COLO829 (cell line): ENCODE measurements around the gene SMARCA1.
"Not testable (repeated sequence)": the region's sequence is repeated elsewhere in the genome, so short reads cannot be mapped to it uniquely, and the experiment has no call there.

ENCODE experiments used
- DNase-seq: peaks from one replicate; pipeline ENCODE4 v3.0.0; 2012; ENCODE audit warnings: low spot score

SMARCA1 gene, protein sequence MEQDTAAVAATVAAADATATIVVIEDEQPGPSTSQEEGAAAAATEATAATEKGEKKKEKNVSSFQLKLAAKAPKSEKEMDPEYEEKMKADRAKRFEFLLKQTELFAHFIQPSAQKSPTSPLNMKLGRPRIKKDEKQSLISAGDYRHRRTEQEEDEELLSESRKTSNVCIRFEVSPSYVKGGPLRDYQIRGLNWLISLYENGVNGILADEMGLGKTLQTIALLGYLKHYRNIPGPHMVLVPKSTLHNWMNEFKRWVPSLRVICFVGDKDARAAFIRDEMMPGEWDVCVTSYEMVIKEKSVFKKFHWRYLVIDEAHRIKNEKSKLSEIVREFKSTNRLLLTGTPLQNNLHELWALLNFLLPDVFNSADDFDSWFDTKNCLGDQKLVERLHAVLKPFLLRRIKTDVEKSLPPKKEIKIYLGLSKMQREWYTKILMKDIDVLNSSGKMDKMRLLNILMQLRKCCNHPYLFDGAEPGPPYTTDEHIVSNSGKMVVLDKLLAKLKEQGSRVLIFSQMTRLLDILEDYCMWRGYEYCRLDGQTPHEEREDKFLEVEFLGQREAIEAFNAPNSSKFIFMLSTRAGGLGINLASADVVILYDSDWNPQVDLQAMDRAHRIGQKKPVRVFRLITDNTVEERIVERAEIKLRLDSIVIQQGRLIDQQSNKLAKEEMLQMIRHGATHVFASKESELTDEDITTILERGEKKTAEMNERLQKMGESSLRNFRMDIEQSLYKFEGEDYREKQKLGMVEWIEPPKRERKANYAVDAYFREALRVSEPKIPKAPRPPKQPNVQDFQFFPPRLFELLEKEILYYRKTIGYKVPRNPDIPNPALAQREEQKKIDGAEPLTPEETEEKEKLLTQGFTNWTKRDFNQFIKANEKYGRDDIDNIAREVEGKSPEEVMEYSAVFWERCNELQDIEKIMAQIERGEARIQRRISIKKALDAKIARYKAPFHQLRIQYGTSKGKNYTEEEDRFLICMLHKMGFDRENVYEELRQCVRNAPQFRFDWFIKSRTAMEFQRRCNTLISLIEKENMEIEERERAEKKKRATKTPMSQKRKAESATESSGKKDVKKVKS

DNA sequence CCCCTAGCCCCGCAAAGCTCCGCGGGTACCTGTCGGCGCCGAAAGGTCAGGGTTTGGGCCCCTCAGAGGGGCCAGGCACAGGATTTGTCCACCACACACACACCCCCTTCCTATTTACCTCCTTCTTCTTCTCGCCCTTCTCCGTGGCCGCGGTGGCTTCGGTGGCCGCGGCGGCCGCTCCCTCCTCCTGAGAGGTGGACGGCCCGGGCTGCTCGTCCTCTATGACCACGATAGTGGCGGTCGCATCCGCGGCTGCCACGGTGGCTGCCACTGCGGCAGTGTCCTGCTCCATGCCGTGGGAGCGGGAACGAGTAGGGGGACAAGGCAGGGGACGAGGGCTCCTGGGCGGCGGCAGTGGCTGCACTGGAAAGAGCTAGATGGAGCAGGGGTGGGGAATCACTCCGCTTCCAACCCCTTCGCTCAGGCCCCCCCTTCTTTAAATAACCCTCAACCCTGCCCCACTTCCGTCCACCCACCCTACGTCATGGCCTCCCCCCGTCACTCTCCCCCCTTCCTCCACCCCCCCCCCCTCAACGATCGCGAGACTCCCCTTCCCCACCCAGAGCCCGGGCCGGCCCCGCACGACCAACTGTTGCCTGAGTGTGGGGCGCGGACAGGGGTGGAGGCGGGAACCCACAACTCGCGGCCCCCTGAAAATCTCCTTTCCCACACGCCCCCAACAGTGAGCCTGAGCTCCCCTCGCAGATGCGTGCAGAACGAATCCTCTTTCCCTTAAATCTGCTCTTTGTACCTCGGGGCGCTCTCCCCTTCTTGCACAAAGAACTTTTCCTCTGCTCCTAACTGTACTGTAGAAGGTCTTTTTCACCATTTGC is at the start of gene SMARCA1:
TSS of gene SMARCA1 (minus strand) at position 412 of the 833 bp plus-strand sequence. CDS start at position 292, 120 bp downstream.
- no peak for DNase-seq

DNA sequence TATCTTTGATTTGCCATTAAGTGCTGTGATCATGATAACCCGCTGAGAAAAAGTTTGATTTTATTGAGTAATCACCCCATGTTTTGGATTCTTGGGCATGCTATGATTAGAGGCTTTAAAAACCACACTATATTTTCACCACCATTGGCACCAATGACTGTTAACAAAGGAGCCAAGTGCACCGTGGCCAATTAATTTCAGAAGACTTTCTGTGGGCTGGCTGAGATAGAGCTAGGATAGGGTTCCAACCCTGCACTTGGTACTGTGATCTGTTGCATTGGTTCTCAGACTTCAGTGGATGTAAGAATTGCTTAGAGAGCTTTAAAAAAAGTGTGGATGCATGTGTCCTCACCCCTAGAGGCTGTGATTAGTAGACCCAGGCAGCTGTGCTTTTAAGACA is 49.1 kb upstream of the SMARCA1 start:
- no peak for DNase-seq

DNA sequence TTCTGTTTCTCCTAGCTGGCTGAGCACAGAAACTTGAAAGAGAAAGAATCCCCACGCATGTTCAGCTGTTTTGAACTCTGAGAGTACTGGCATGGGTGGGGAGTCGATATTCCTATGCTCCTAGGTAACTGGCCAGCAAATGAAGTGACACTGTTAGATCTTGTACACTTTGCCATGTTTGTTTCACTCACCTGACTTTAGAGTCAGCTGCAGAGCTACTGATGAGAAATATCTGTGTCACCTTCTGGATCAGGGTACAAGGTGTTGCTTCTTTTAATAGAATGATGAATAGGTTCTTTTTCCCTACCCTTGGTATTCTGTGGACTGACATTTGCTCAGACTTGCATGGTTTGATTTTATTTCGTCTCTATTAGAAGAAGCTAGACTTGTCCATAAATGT is 45.1 kb upstream of the SMARCA1 start:
- no peak for DNase-seq

GRCh38 chrX:129566073-129566472 is 42.8 kb upstream of the SMARCA1 start:
- no peak for DNase-seq

DNA sequence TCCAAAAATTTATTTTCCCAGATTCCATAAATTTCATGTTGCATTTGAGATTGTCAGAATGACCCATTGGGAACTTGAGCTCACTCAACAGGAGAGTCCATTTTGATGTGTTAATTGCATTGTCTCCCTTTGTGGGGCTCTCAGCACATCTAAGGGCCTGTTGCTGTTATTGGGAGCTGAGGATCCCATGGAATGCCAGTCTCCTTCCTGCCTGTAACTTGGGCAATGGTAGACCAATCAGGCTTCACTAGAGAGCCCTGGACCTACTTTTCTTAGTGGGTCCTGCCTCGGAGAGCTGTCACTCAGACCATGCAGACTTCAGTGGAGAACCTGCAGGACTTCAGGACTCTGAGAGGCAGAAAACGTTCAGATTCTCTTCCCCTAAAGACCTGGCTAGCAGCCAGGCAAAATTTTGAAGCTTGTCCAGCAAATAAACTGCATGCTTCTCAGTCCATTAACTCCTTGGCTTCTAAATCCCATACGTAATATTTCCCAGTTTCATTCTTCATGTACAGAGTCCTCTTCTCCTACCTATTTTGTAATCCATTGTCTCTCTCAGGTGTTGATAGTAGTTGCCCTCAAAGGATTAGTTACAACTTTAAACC is 41.9 kb upstream of the SMARCA1 start:
- no peak for DNase-seq

- DNase-seq, result not testable (repeated sequence)
These were observed 41.1 kb upstream of the SMARCA1 start for GRCh38 chrX:129564345-129564744.

- no peak for DNase-seq
These were observed 38.2 kb upstream of the SMARCA1 start for GRCh38 chrX:129561453-129561852.

DNA sequence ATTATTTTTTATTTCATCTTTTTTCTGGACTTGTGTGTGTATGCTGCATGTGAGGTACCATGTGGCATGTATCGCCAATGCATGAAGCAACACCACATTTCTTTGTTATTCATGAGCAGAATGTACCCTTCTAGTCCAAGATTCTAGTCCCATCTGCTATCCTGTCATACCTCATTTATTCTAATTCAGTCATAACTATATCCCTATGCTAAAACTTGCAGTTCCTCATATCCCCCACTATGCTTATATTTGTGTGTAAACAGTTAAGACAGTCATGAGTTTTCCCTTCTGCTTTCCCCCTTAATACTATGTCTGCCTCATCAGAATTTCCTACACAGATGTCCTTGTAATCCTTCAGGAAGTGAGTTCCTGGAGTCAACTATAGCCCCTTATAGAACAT is 36.5 kb upstream of the SMARCA1 start:
- DNase-seq, result no peak

- no peak for DNase-seq
These were observed 34.7 kb upstream of the SMARCA1 start for GRCh38 chrX:129557844-129558480.

GRCh38 chrX:129556806-129557315 is 33.6 kb upstream of the SMARCA1 start:
- no peak for DNase-seq

GRCh38 chrX:129554816-129555215 is 31.5 kb upstream of the SMARCA1 start:
- not testable (repeated sequence) for DNase-seq

- no peak for DNase-seq
These were observed 30.5 kb upstream of the SMARCA1 start for GRCh38 chrX:129553619-129554288.

- no peak for DNase-seq
These were observed 25.8 kb upstream of the SMARCA1 start for GRCh38 chrX:129549124-129549523.

DNA sequence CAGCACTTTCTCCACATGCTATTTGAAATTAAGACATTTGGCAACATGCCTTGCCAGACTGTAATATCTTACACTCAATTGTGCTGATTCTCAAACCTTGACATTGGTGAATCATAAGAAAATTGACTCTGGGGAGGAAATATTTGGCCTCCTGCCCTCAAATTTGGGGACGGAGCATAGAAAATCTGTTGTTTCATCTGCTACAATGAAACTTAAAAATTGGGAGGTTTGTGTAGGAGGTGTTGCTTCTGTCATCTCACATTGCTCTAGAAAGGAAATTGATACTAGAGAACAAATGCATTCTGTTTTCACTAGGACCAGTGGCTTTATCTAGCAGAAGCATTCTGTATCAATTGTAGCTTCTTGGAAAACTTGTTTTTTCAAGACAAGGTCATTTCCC is 22.1 kb upstream of the SMARCA1 start:
- no peak for DNase-seq

DNA sequence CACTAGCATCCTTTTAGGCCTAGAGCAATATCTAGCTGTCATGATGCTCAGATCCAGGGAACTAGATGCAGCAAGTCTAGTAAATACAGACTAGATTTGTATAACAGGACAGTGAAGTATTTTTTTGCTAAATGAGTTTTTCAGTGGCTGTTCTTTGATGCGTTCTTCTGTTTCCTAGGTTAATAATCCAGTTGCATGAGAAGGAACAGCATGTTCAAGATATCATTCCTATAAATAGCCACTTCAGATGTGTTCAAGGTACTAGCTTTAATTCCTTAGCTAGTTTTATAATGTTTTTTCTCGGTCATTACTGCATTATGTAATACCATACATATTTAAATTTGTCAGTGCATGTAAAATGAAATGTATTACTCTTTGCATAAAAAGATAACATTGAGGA is 21.5 kb upstream of the SMARCA1 start:
- DNase-seq, result no peak

DNA sequence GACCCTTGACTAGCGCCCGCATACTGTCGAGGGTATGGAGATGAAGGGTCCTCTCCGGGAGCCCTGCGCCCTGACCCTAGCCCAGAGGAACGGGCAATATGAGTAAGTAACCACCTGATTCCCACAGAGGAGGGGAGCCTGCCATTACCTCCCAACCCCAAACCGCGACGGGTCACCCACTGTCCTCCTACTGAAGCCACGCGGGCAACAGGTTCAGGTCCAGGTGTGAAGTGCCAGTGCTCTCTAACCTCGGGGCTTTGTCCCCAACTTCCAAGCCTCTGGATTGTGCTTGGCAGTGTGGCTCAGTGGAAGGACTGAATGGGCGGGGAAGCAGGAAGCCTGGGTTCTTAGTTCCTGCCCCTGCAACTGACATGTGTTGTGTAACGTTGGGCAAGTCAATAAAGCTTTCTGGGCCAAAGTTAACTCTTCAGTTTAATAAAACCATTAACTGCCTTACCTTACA is 17.5 kb upstream of the SMARCA1 start:
- no peak for DNase-seq

DNA sequence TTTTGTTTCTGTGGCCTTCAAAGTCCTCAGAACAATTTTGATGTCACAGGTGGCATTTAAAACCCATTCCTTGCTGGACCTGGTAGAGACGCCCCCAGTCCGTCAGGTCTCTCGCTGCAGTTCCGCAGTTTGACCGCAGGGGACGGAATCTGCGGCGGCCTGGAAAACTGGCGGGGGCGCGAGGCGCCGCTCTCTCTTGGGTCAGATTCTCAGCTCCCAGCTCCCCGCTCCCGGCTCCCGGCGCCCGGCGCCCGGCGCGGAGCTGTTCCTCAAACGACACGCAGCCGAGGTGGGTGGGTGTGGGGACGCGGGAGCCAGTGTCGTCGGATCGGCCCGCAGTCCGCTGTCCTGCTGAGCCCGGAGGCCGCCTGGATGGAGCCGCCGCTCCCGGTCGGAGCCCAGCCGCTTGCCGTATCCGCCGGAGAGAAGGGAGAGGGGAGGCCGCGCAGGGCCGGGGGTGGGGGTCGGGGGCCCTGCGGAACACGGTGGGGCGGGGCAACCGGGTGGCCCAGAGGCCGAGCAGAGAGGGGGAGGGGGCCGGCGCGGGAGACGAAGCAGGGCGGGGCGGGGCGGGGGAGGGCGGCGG is 16.9 kb upstream of the SMARCA1 start, which contains the start of gene OCRL:
TSS of gene OCRL (plus strand) at position 192 of the 586 bp plus-strand sequence. CDS start at position 373, 181 bp downstream.
- peak; percentile 52 for DNase-seq

GRCh38 chrX:129534816-129535578 is 11.7 kb upstream of the SMARCA1 start:
- peak; percentile 24 for DNase-seq

- no peak for DNase-seq
These were observed 7.8 kb upstream of the SMARCA1 start for GRCh38 chrX:129531132-129531531.
